ENCODE data around the gene KY. TPM values are rescaled to one million over a fixed set of nuclear protein-coding genes. Genes with fewer than 3 reads are reported as not detected.

KY gene
- total and polyA plus RNA-seq, 2 experiments from 2014 or later, result not detected

DNA sequence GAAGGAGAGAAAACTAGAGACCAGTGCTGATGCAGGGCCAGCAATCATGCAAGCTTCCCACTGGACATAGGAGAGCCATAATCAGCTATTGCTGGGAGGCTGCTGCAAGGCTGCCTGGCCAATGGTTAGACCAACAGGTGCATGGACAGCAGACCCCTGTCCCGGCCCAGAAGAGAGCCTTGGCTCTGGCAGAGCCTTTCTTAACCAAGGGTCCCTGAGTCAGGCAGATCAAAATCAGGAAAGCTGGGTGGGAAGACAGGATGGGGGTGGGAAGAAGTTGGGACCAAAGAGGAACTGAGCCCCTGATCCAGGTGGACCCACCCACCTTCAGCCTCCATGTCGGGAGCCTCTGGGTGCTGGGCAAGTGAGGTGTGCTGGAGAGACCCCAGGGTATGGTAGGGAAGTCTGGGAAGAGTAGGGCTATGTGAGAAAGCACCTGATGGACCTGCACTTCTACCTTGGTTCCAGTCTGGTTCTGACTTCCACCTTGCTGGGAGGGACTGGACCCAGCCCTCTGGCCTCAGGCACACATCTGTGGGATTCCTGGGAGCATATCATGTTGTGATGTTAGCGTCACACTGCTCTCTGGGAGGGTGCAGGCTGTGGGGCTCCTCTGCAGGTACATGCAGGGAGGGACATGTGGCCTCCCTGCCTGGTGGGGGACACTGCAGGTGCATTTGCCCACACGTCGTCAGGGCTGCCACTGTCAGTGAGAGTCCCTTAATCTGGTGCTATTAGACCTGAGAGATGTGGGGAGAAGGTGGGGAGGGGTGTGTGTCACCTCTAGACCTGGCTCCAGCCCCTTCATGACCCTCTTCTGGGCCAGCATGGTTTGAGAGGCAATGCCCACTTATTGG is 24.7 kb downstream of the KY start (continued):
- no peak for TF ChIP-seq ZNF462 (CRISPR knock-in tag; IDR thresholded peaks at IDR 0.05)
- TF ChIP-seq ETS1 (IDR thresholded peaks at IDR 0.05), result no peak
- no peak for TF ChIP-seq ZNF114 (CRISPR knock-in tag; IDR thresholded peaks at IDR 0.05)
- no peak for TF ChIP-seq STAT1 (IDR thresholded peaks at IDR 0.05; ENCODE audit: unreplicated experiment)
- TF ChIP-seq POLR2AphosphoS5 (IDR thresholded peaks at IDR 0.05; ENCODE audit: low read depth), result no peak
- TF ChIP-seq EZH2 (IDR thresholded peaks at IDR 0.05; ENCODE audit: low read depth, unreplicated experiment), result no peak
- no peak for TF ChIP-seq NANOG (IDR thresholded peaks at IDR 0.05; ENCODE audit: borderline replicate concordance)
- TF ChIP-seq CREB1 (CRISPR knock-in tag; IDR thresholded peaks at IDR 0.05; ENCODE audit: low read depth), result no peak

All from GM23338 (cell line).